Peyer's patch (tissue), 4 donors: ENCODE data around the gene IMPA2. TPM values are rescaled to one million over a fixed set of nuclear protein-coding genes. Genes with fewer than 3 reads are reported as not detected.

Experiments used
- DNase-seq, 3 donors: peaks; one replicate each; pipeline ENCODE4 v3.0.0-alpha.2; 2017 to 2019
- H3K27ac ChIP-seq, 4 donors: fragments of 200-600 bp; sonication (generic); one replicate each; pipeline ENCODE4 v1.5.1; 2016 to 2019
- H3K27me3 ChIP-seq, 2 donors: fragments of 200-600 bp; sonication (generic); one replicate each; pipeline ENCODE4 v1.5.1; 2019
- H3K36me3 ChIP-seq, 3 donors: fragments of 200-600 bp; sonication (generic); one replicate each; pipeline ENCODE4 v1.5.1; 2016 to 2019
- H3K4me1 ChIP-seq, 4 donors: fragments of 200-600 bp; sonication (generic); one replicate each; pipeline ENCODE4 v1.5.1; 2016 to 2019
- H3K4me3 ChIP-seq, 4 donors: fragments of 200-600 bp; sonication (generic); 1 replicate in 3 of 4; 2 replicates in 1 of 4; pipeline ENCODE4 v1.5.1; 2016 to 2019; ENCODE audit warnings: mild to moderate bottlenecking in 1 of 4
- H3K9me3 ChIP-seq, 4 donors: fragments of 200-600 bp; sonication (generic); one replicate each; pipeline ENCODE4 v1.5.1; 2016 to 2019; ENCODE audit warnings: mild to moderate bottlenecking in 1 of 4
- CTCF ChIP-seq, 6 experiments: fragments of 450-650 bp in 4 of 6; fragments of 200-600 bp in 2 of 6; sonication (generic) in 1 of 6; IDR thresholded peaks; one replicate each; pipeline ENCODE4 v1.5.1; 2017 to 2019; ENCODE audit warnings: antibody characterized with exemption in 6 of 6, mild to moderate bottlenecking in 3 of 6, moderate library complexity in 1 of 6
- POLR2A ChIP-seq, 2 donors: fragments of 450-650 bp; IDR thresholded peaks; one replicate each; pipeline ENCODE4 v1.5.1; 2017; ENCODE audit warnings: antibody characterized with exemption in 2 of 2, mild to moderate bottlenecking in 2 of 2, moderate library complexity in 2 of 2
- total RNA-seq, 4 donors: library from RNA; depleted of rRNA; stranded (reverse); fragments of >200 nt; gene quantifications; one replicate each; pipeline ENCODE4 v1.1.0, GENCODE V29; 2016

Gene IMPA2
- total RNA-seq, 4 donors from 2014 or later: 44.0 to 62.3 (median 56.3) TPM

DNA sequence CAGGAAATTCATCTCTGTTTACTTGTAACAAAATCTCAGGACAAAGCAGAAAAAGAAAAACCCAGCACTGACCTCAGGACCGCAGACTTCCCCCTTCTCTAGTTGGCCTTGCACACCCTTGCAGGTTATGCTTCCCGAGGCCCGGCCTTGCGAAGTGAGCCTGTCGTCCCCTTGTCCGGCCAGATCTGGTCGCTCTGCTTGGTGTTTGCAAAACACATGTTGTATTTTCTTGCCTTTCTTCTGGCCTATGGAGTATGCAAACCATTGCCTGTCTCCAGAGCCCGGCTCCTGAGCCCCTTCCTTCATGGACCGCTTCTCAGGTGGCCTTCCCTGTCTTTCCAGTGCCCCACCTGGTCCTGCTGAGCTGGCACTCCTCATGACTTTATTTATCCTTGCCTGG is 4.8 kb downstream of the IMPA2 start:
- Histone ChIP-seq H3K27me3 (no peaks in the 10 kb centered on the region), H3K9me3 (no peaks in the 10 kb centered on the region), H3K4me1 (peaks cover 0 to 22% (median 4%) of the 10 kb centered on the region in 4 donors), H3K36me3 (no peaks in the 10 kb centered on the region), H3K27ac (no peak overlapping the region), H3K4me3 (no peak overlapping the region)
- DNase-seq: no peak
- no peak for TF ChIP-seq CTCF (IDR thresholded peaks at IDR 0.05)
- no peak for TF ChIP-seq POLR2A (IDR thresholded peaks at IDR 0.05)

- no peak for DNase-seq
- H3K4me1 ChIP-seq: peaks cover 0 to 21% (median 4%) of the 10 kb centered on the region in 4 donors
- no peak overlapping the region for H3K4me3 ChIP-seq
- no peaks in the 10 kb centered on the region for H3K36me3 ChIP-seq
- H3K27me3 ChIP-seq: no peaks in the 10 kb centered on the region
- no peaks in the 10 kb centered on the region for H3K9me3 ChIP-seq
- peak overlapping the region in 1 of 4 donors; percentile 25 for H3K27ac ChIP-seq
- TF ChIP-seq POLR2A (IDR thresholded peaks at IDR 0.05) (no peak), CTCF (IDR thresholded peaks at IDR 0.05) (no peak)
Measured at GRCh38 chr18:11987527-11987926, 6.2 kb downstream of the IMPA2 start.

DNA sequence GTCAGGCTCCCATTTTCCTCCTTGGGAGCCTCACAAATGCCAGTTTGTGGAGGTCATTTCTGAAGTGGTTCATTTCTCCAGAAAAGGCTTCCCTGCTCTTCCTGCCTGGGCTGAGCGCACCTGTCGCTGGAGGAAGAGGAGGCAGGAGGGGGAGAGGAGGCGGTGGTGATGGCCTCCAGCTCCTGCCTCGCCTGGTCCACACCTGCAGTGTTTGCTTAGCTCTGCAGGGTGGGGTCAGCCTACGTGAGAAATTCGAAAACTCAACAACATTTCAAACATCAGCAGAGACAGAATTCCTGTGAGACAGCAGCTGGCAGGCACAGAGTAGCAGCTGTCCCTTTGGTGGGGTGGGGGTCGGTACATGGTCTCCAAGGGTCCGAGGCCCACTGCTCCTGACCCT is 7.9 kb downstream of the IMPA2 start:
- Histone ChIP-seq H3K27ac (peak overlapping the region in 2 of 4 donors; percentile 11 to 65), H3K4me3 (no peak overlapping the region), H3K27me3 (no peaks in the 10 kb centered on the region), H3K36me3 (no peaks in the 10 kb centered on the region), H3K9me3 (no peaks in the 10 kb centered on the region), H3K4me1 (peaks cover 0 to 11% (median 1%) of the 10 kb centered on the region in 4 donors)
- DNase-seq: no peak
- TF ChIP-seq CTCF (IDR thresholded peaks at IDR 0.05) (no peak), POLR2A (IDR thresholded peaks at IDR 0.05) (no peak)

- Histone ChIP-seq H3K27me3 (no peaks in the 10 kb centered on the region), H3K9me3 (no peaks in the 10 kb centered on the region), H3K36me3 (no peaks in the 10 kb centered on the region), H3K27ac (peak overlapping the region in 1 of 4 donors; percentile 65), H3K4me1 (peaks cover 0 to 18% (median 1%) of the 10 kb centered on the region in 4 donors), H3K4me3 (no peak overlapping the region)
- no peak for TF ChIP-seq POLR2A (IDR thresholded peaks at IDR 0.05)
- TF ChIP-seq CTCF (IDR thresholded peaks at IDR 0.05): no peak
- DNase-seq: no peak
Measured at GRCh38 chr18:11989966-11990380, 8.7 kb downstream of the IMPA2 start.

DNA sequence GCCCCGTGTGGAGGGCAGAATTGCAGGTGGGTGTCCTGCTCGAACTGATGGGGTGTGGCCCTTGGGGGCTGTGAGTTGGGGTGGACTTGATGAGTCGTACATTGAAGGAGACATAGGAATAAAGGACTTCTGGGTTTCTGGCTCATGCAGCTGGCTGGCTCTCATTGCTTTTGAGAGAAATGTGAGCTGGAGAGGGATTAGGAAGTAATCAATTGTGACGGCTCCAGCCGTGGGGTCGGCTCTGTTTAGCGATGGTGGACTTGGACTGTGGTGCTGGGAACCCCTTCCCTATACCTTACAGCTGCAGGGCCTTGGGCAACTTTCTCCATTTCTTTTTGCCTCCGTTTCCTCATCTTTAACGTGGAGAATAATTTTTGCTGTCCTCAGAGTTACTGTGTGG is 9.2 kb downstream of the IMPA2 start:
- peaks cover 0 to 24% (median 1%) of the 10 kb centered on the region in 4 donors for H3K4me1 ChIP-seq
- TF ChIP-seq CTCF (IDR thresholded peaks at IDR 0.05) (no peak), POLR2A (IDR thresholded peaks at IDR 0.05) (no peak)
- no peak for DNase-seq
- no peaks in the 10 kb centered on the region for H3K27me3 ChIP-seq
- H3K9me3 ChIP-seq: no peaks in the 10 kb centered on the region
- no peak overlapping the region for H3K4me3 ChIP-seq
- H3K27ac ChIP-seq: no peak overlapping the region
- no peaks in the 10 kb centered on the region for H3K36me3 ChIP-seq
